ENCODE results near the gene CNKSR3.

The CNKSR3 gene

GRCh38 chr6:154383273-154383672 is 127.2 kb downstream of the CNKSR3 start:
- no peak for DNase-seq (ENCODE audit: low read depth in 2 of 2)

- no peak for DNase-seq (ENCODE audit: low read depth in 2 of 2)
Observed at GRCh38 chr6:154382740-154383139, 127.7 kb downstream of the CNKSR3 start.

GRCh38 chr6:154381548-154381947 is 128.9 kb downstream of the CNKSR3 start:
- no peak for DNase-seq (ENCODE audit: low read depth in 2 of 2)

GRCh38 chr6:154380741-154381140 is 129.7 kb downstream of the CNKSR3 start:
- no peak for DNase-seq (ENCODE audit: low read depth in 2 of 2)

- no peak for DNase-seq (ENCODE audit: low read depth in 2 of 2)
Observed at GRCh38 chr6:154379585-154379984, 130.9 kb downstream of the CNKSR3 start.

GRCh38 chr6:154378518-154378917 is 132.0 kb downstream of the CNKSR3 start:
- DNase-seq (ENCODE audit: low read depth in 2 of 2), result no peak

GRCh38 chr6:154377726-154378125 is 132.8 kb downstream of the CNKSR3 start:
- no peak for DNase-seq (ENCODE audit: low read depth in 2 of 2)

GRCh38 chr6:154373971-154374370 is 136.5 kb downstream of the CNKSR3 start:
- no peak for DNase-seq (ENCODE audit: low read depth in 2 of 2)

- DNase-seq (ENCODE audit: low read depth in 2 of 2), result no peak
Observed at GRCh38 chr6:154371281-154371680, 139.2 kb downstream of the CNKSR3 start.

- DNase-seq (ENCODE audit: low read depth in 2 of 2), result no peak
Observed at GRCh38 chr6:154370545-154370944, 139.9 kb downstream of the CNKSR3 start.

GRCh38 chr6:154367839-154368695 is 142.4 kb downstream of the CNKSR3 start:
- DNase-seq (ENCODE audit: low read depth in 2 of 2), result no peak

GRCh38 chr6:154367336-154367735 is 143.1 kb downstream of the CNKSR3 start:
- no peak for DNase-seq (ENCODE audit: low read depth in 2 of 2)

- no peak for DNase-seq (ENCODE audit: low read depth in 2 of 2)
Observed at GRCh38 chr6:154363821-154364220, 146.7 kb downstream of the CNKSR3 start.

GRCh38 chr6:154361476-154361875 is 149.0 kb downstream of the CNKSR3 start:
- no peak for DNase-seq (ENCODE audit: low read depth in 2 of 2)

GRCh38 chr6:154360476-154360875 is 150.0 kb downstream of the CNKSR3 start:
- no peak for DNase-seq (ENCODE audit: low read depth in 2 of 2)

- DNase-seq (ENCODE audit: low read depth in 2 of 2), result no peak
Observed at GRCh38 chr6:154359679-154360078, 150.8 kb downstream of the CNKSR3 start.

- DNase-seq (ENCODE audit: low read depth in 2 of 2), result no peak
Observed at GRCh38 chr6:154359161-154359574, 151.3 kb downstream of the CNKSR3 start.

GRCh38 chr6:154358019-154358545 is 152.4 kb downstream of the CNKSR3 start:
- DNase-seq (ENCODE audit: low read depth in 2 of 2), result no peak

- DNase-seq (ENCODE audit: low read depth in 2 of 2), result no peak
Observed at GRCh38 chr6:154356690-154357089, 153.8 kb downstream of the CNKSR3 start, which contains the start of gene IPCEF1. Gene IPCEF1 (minus strand): TSS chr6:154356803. CDS start chr6:154265947, 90,856 bp downstream.

- DNase-seq (ENCODE audit: low read depth in 2 of 2), result no peak
Observed at GRCh38 chr6:154356113-154356512, 154.4 kb downstream of the CNKSR3 start.

- no peak for DNase-seq (ENCODE audit: low read depth in 2 of 2)
Observed at GRCh38 chr6:154354265-154354777, 156.2 kb downstream of the CNKSR3 start.

- DNase-seq (ENCODE audit: low read depth in 2 of 2), result no peak
Observed at GRCh38 chr6:154353626-154354025, 156.9 kb downstream of the CNKSR3 start.
